ENCODE data around the gene ENPP6. TPM values are rescaled to one million over a fixed set of nuclear protein-coding genes. Genes with fewer than 3 reads are reported as not detected.

ENPP6 gene
- total RNA-seq, 1 experiment from 2014 or later: not detected

- Histone ChIP-seq H3K9me3 (ENCODE audit: low read depth, low read length, poor library complexity, severe bottlenecking) (no peaks in the 10 kb centered on the region), H3K4me1 (ENCODE audit: insufficient read depth, low read length, poor library complexity, severe bottlenecking) (peaks cover 19% of the 10 kb centered on the region), H3K36me3 (ENCODE audit: insufficient read depth, low read length, poor library complexity, severe bottlenecking) (no peaks in the 10 kb centered on the region), H3K27ac (ENCODE audit: low read depth, low read length, poor library complexity, severe bottlenecking) (no peak overlapping the region), H3K27me3 (replicated peaks; ENCODE audit: insufficient read depth, low read depth, low read length, poor library complexity) (no peaks in the 10 kb centered on the region), H3K4me3 (ENCODE audit: low read depth, low read length, poor library complexity, severe bottlenecking) (no peak overlapping the region)
- no peak for DNase-seq (ENCODE audit: low spot score)
- ChIA-PET POLR2A (ENCODE audit: low non-redundant PET) (no interaction called here), CTCF (no interaction called here)
- TF ChIP-seq CTCF (conservative IDR thresholded peaks at IDR 0.05; ENCODE audit: low read depth, low read length): no peak
- no peak for TF ChIP-seq EZH2 (IDR thresholded peaks at IDR 0.05; ENCODE audit: borderline replicate concordance, low read depth, low read length, poor library complexity, severe bottlenecking)
- no TSS peak for BruUV-seq (replicated peaks)
- intact Hi-C loops (cut with micrococcal nuclease; ENCODE audit: unreplicated experiment): no loop called here
Observed at GRCh38 chr4:184064877-184065276, 152.8 kb downstream of the ENPP6 start.

GRCh38 chr4:184062769-184063168 lies 154.9 kb downstream of the ENPP6 start:
- TF ChIP-seq EZH2 (IDR thresholded peaks at IDR 0.05; ENCODE audit: borderline replicate concordance, low read depth, low read length, poor library complexity, severe bottlenecking): no peak
- TF ChIP-seq CTCF (conservative IDR thresholded peaks at IDR 0.05; ENCODE audit: low read depth, low read length): no peak
- Histone ChIP-seq H3K36me3 (ENCODE audit: insufficient read depth, low read length, poor library complexity, severe bottlenecking) (no peaks in the 10 kb centered on the region), H3K27me3 (replicated peaks; ENCODE audit: insufficient read depth, low read depth, low read length, poor library complexity) (no peaks in the 10 kb centered on the region), H3K4me1 (ENCODE audit: insufficient read depth, low read length, poor library complexity, severe bottlenecking) (peaks cover 18% of the 10 kb centered on the region), H3K9me3 (ENCODE audit: low read depth, low read length, poor library complexity, severe bottlenecking) (no peaks in the 10 kb centered on the region), H3K27ac (ENCODE audit: low read depth, low read length, poor library complexity, severe bottlenecking) (no peak overlapping the region), H3K4me3 (ENCODE audit: low read depth, low read length, poor library complexity, severe bottlenecking) (no peak overlapping the region)
- no peak for DNase-seq (ENCODE audit: low spot score)
- ChIA-PET POLR2A (ENCODE audit: low non-redundant PET) (no interaction called here), CTCF (no interaction called here)
- intact Hi-C loops (cut with micrococcal nuclease; ENCODE audit: unreplicated experiment): no loop called here
- BruUV-seq (replicated peaks): no TSS peak

- no peak overlapping the region for H3K4me3 ChIP-seq (ENCODE audit: low read depth, low read length, poor library complexity, severe bottlenecking)
- no peaks in the 10 kb centered on the region for H3K9me3 ChIP-seq (ENCODE audit: low read depth, low read length, poor library complexity, severe bottlenecking)
- no peaks in the 10 kb centered on the region for H3K27me3 ChIP-seq (replicated peaks; ENCODE audit: insufficient read depth, low read depth, low read length, poor library complexity)
- intact Hi-C loops (cut with micrococcal nuclease; ENCODE audit: unreplicated experiment): no loop called here
- ChIA-PET CTCF (no interaction called here), POLR2A (ENCODE audit: low non-redundant PET) (no interaction called here)
- no peak overlapping the region for H3K27ac ChIP-seq (ENCODE audit: low read depth, low read length, poor library complexity, severe bottlenecking)
- BruUV-seq (replicated peaks): no TSS peak
- no peak for DNase-seq (ENCODE audit: low spot score)
- H3K36me3 ChIP-seq (ENCODE audit: insufficient read depth, low read length, poor library complexity, severe bottlenecking): no peaks in the 10 kb centered on the region
- H3K4me1 ChIP-seq (ENCODE audit: insufficient read depth, low read length, poor library complexity, severe bottlenecking): peaks cover 6% of the 10 kb centered on the region
- TF ChIP-seq CTCF (conservative IDR thresholded peaks at IDR 0.05; ENCODE audit: low read depth, low read length) (no peak), EZH2 (IDR thresholded peaks at IDR 0.05; ENCODE audit: borderline replicate concordance, low read depth, low read length, poor library complexity, severe bottlenecking) (no peak)
Observed at GRCh38 chr4:184061582-184061981, 156.1 kb downstream of the ENPP6 start.
